K562 (cell line): ENCODE results near the gene SOCS2. TPM values are rescaled to one million over a fixed set of nuclear protein-coding genes. Genes with fewer than 3 reads are reported as not detected.

Experiments
- FOXK2 ChIP-seq, 2 experiments: fragments of 450-650 bp; IDR thresholded peaks in 1 of 2; conservative IDR thresholded peaks in 1 of 2; 2 replicates each; pipeline ENCODE4 v1.6.1; 2016; ENCODE audit warnings: low read depth in 2 of 2, mild to moderate bottlenecking in 1 of 2
- GATAD2B ChIP-seq: fragments of 450-650 bp; IDR thresholded peaks from 2 replicates; pipeline ENCODE4 v1.6.1; 2017; ENCODE audit warnings: mild to moderate bottlenecking, borderline replicate concordance
- KAT7 ChIP-seq: sonication (generic); formaldehyde crosslinking; IDR thresholded peaks from 2 replicates; pipeline ENCODE4 v1.8.0; 2022; ENCODE audit warnings: missing genetic modification reagents, mild to moderate bottlenecking, borderline replicate concordance
- LEF1 ChIP-seq: fragments of 450-650 bp; IDR thresholded peaks from 2 replicates; pipeline ENCODE4 v1.6.1; 2016; ENCODE audit warnings: mild to moderate bottlenecking
- MEIS2 ChIP-seq: fragments of 450-650 bp; IDR thresholded peaks from 2 replicates; pipeline ENCODE4 v1.6.1; 2014; ENCODE audit warnings: mild to moderate bottlenecking; ENCODE audit not compliant: partially characterized antibody
- RBM22 ChIP-seq: fragments of 200-400 bp; formaldehyde crosslinking; IDR thresholded peaks from 2 replicates; pipeline ENCODE4 v1.6.1; 2018; ENCODE audit warnings: low read length, low read depth; ENCODE audit not compliant: poor library complexity, severe bottlenecking
- TRIM28 ChIP-seq: fragments of 450-650 bp; IDR thresholded peaks from 2 replicates; pipeline ENCODE4 v1.6.1; 2017
- ZBTB43 ChIP-seq: sonication (generic); formaldehyde crosslinking; IDR thresholded peaks from 2 replicates; pipeline ENCODE4 v1.8.0; 2023; ENCODE audit warnings: mild to moderate bottlenecking, missing genetic modification reagents
- ZNF395 ChIP-seq: fragments of 200-800 bp; sonication (Bioruptor generic); IDR thresholded peaks from 2 replicates; pipeline ENCODE4 v1.6.1; 2017; ENCODE audit warnings: missing genetic modification characterization, missing compliant biosample characterization
- polyA plus RNA-seq, 8 experiments: library from polyadenylated mRNA; depleted of rRNA in 4 of 8; stranded (reverse) in 5 of 8; unstranded in 3 of 8; fragments of >200 nt; fragmentation: Nextera tagmentation in 2 of 8; fragmentation: Illumina TruSeq in 1 of 8; extraction: Ambion mirVana in 2 of 8; extraction: Trizol in 1 of 8; gene quantifications; 2 replicates each; pipeline versions ENCODE4 v1.2.1 to v1.2.3, GENCODE V29; 2011 to 2014; ENCODE audit warnings: inconsistent platforms in 1 of 8, missing spikeins in 1 of 8
- total RNA-seq, 7 experiments: library from RNA; depleted of rRNA in 6 of 7; stranded (reverse); fragments of >200 nt in 6 of 7; fragmentation: Illumina TruSeq in 2 of 7; extraction: Trizol in 2 of 7; gene quantifications; 2 replicates each; pipeline versions ENCODE4 v1.2.1 to v1.2.3, GENCODE V29; 2011 to 2021; ENCODE audit warnings: low replicate concordance in 1 of 7
- TF ChIP-seq, protein P1 (sequence below), 3 experiments: IDR thresholded peaks in 2 of 3; conservative IDR thresholded peaks in 1 of 3; 2 replicates each; pipeline ENCODE4 v1.5.1; 2011 to 2012; ENCODE audit warnings: low read length in 3 of 3, mild to moderate bottlenecking in 3 of 3, control low read depth in 2 of 3, improper control_type of control experiment in 1 of 3, inconsistent platforms in 1 of 3, low read depth in 1 of 3, mixed read lengths in 1 of 3, moderate library complexity in 1 of 3; ENCODE audit not compliant: insufficient read depth in 2 of 3
- TF ChIP-seq, protein P2 (sequence below): IDR thresholded peaks from 3 replicates; pipeline ENCODE4 v1.6.1; 2011; ENCODE audit warnings: borderline replicate concordance, mild to moderate bottlenecking, moderate library complexity; ENCODE audit not compliant: insufficient read length; ENCODE audit errors: extremely low read depth
- TF ChIP-seq, protein P3 (sequence below): IDR thresholded peaks from 3 replicates; pipeline ENCODE4 v1.6.1; 2011; ENCODE audit warnings: borderline replicate concordance, mild to moderate bottlenecking; ENCODE audit not compliant: insufficient read length, insufficient read depth
- TF ChIP-seq, protein P4 (sequence below): fragments of 200-400 bp; formaldehyde crosslinking; IDR thresholded peaks from 2 replicates; pipeline ENCODE4 v1.6.1; 2017; ENCODE audit warnings: mild to moderate bottlenecking, low read depth, low read length, moderate library complexity
- TF ChIP-seq, protein P5 (sequence below): sonication (generic); formaldehyde crosslinking; IDR thresholded peaks from 2 replicates; pipeline ENCODE4 v1.9.0; 2022; ENCODE audit warnings: mild to moderate bottlenecking, missing genetic modification reagents

Gene SOCS2
- total and polyA plus RNA-seq, 9 of the 15 experiments (the other 6 are each of a cell fraction or from before 2014, with no cell fraction given), result 37.0 to 162 (median 98.7) TPM

- TF ChIP-seq, protein P1, sequence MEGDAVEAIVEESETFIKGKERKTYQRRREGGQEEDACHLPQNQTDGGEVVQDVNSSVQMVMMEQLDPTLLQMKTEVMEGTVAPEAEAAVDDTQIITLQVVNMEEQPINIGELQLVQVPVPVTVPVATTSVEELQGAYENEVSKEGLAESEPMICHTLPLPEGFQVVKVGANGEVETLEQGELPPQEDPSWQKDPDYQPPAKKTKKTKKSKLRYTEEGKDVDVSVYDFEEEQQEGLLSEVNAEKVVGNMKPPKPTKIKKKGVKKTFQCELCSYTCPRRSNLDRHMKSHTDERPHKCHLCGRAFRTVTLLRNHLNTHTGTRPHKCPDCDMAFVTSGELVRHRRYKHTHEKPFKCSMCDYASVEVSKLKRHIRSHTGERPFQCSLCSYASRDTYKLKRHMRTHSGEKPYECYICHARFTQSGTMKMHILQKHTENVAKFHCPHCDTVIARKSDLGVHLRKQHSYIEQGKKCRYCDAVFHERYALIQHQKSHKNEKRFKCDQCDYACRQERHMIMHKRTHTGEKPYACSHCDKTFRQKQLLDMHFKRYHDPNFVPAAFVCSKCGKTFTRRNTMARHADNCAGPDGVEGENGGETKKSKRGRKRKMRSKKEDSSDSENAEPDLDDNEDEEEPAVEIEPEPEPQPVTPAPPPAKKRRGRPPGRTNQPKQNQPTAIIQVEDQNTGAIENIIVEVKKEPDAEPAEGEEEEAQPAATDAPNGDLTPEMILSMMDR (IDR thresholded peaks at IDR 0.05 in 2 of 3, conservative IDR thresholded peaks at IDR 0.05 in 1 of 3; ENCODE audit: insufficient read depth in 2 of 3, low read depth in 1 of 3, low read length in 3 of 3), result peak in 1 of 3 experiments; percentile 15; a peak in 1 of 6 replicates
- TF ChIP-seq LEF1, result no peak
- TF ChIP-seq, protein P2, sequence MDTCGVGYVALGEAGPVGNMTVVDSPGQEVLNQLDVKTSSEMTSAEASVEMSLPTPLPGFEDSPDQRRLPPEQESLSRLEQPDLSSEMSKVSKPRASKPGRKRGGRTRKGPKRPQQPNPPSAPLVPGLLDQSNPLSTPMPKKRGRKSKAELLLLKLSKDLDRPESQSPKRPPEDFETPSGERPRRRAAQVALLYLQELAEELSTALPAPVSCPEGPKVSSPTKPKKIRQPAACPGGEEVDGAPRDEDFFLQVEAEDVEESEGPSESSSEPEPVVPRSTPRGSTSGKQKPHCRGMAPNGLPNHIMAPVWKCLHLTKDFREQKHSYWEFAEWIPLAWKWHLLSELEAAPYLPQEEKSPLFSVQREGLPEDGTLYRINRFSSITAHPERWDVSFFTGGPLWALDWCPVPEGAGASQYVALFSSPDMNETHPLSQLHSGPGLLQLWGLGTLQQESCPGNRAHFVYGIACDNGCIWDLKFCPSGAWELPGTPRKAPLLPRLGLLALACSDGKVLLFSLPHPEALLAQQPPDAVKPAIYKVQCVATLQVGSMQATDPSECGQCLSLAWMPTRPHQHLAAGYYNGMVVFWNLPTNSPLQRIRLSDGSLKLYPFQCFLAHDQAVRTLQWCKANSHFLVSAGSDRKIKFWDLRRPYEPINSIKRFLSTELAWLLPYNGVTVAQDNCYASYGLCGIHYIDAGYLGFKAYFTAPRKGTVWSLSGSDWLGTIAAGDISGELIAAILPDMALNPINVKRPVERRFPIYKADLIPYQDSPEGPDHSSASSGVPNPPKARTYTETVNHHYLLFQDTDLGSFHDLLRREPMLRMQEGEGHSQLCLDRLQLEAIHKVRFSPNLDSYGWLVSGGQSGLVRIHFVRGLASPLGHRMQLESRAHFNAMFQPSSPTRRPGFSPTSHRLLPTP, result no peak
- TF ChIP-seq ZNF395 (CRISPR knock-in tag), result no peak
- TF ChIP-seq, protein P3, sequence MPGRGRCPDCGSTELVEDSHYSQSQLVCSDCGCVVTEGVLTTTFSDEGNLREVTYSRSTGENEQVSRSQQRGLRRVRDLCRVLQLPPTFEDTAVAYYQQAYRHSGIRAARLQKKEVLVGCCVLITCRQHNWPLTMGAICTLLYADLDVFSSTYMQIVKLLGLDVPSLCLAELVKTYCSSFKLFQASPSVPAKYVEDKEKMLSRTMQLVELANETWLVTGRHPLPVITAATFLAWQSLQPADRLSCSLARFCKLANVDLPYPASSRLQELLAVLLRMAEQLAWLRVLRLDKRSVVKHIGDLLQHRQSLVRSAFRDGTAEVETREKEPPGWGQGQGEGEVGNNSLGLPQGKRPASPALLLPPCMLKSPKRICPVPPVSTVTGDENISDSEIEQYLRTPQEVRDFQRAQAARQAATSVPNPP, result no peak
- TF ChIP-seq ZBTB43 (CRISPR knock-in tag), result no peak
- TF ChIP-seq RBM22, result no peak
- peak; percentile 57 to 65; a peak in 3 of 4 replicates for TF ChIP-seq FOXK2 (conservative IDR thresholded peaks at IDR 0.05 in 1 of 2, IDR thresholded peaks at IDR 0.05 in 1 of 2; ENCODE audit: low read depth in 2 of 2)
- no peak for TF ChIP-seq TRIM28
- peak; percentile 70 for TF ChIP-seq MEIS2
- no peak for TF ChIP-seq GATAD2B
- TF ChIP-seq KAT7 (CRISPR knock-in tag), result no peak
- TF ChIP-seq, protein P4, sequence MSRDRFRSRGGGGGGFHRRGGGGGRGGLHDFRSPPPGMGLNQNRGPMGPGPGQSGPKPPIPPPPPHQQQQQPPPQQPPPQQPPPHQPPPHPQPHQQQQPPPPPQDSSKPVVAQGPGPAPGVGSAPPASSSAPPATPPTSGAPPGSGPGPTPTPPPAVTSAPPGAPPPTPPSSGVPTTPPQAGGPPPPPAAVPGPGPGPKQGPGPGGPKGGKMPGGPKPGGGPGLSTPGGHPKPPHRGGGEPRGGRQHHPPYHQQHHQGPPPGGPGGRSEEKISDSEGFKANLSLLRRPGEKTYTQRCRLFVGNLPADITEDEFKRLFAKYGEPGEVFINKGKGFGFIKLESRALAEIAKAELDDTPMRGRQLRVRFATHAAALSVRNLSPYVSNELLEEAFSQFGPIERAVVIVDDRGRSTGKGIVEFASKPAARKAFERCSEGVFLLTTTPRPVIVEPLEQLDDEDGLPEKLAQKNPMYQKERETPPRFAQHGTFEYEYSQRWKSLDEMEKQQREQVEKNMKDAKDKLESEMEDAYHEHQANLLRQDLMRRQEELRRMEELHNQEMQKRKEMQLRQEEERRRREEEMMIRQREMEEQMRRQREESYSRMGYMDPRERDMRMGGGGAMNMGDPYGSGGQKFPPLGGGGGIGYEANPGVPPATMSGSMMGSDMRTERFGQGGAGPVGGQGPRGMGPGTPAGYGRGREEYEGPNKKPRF, result no peak
- TF ChIP-seq, protein P5, sequence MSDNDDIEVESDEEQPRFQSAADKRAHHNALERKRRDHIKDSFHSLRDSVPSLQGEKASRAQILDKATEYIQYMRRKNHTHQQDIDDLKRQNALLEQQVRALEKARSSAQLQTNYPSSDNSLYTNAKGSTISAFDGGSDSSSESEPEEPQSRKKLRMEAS, result no peak
Measured at GRCh38 chr12:93603762-93604161, 31.3 kb downstream of the SOCS2 start (continued).
